ENCODE results near the gene SIDT2.

DNA sequence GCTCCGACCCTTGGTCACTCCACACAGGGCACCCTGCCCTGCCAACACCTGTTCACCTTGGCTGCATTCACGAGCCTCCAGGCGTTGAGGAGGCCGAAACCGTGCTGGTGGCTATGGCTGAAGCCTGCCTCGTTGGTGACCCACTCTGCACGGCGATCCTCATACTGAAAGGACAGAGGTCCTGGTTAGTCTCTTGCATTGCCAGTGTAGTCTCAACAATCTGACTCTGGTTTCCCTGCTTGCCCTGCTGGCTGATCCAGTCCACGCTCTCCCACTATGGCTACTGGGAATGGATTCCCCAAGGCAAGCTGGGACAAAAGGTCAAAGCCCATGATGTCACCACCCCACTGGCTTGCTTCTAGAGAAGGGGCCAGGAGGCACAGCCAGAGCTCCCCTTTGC lies 40.5 kb downstream of the SIDT2 start:
- TF ChIP-seq, protein P1, sequence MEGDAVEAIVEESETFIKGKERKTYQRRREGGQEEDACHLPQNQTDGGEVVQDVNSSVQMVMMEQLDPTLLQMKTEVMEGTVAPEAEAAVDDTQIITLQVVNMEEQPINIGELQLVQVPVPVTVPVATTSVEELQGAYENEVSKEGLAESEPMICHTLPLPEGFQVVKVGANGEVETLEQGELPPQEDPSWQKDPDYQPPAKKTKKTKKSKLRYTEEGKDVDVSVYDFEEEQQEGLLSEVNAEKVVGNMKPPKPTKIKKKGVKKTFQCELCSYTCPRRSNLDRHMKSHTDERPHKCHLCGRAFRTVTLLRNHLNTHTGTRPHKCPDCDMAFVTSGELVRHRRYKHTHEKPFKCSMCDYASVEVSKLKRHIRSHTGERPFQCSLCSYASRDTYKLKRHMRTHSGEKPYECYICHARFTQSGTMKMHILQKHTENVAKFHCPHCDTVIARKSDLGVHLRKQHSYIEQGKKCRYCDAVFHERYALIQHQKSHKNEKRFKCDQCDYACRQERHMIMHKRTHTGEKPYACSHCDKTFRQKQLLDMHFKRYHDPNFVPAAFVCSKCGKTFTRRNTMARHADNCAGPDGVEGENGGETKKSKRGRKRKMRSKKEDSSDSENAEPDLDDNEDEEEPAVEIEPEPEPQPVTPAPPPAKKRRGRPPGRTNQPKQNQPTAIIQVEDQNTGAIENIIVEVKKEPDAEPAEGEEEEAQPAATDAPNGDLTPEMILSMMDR (conservative IDR thresholded peaks at IDR 0.05): no peak
- TF ChIP-seq EZH2 (IDR thresholded peaks at IDR 0.05; ENCODE audit: low read depth): no peak
